Measurements from ENCODE around the gene CCDC27.
A peak's percentile ranks its signal among the peaks of the same experiment; 100 is the strongest.
"Not testable (repeated sequence)": the region's sequence is repeated elsewhere in the genome, so short reads cannot be mapped to it uniquely, and the experiment has no call there.

The CCDC27 gene

DNA sequence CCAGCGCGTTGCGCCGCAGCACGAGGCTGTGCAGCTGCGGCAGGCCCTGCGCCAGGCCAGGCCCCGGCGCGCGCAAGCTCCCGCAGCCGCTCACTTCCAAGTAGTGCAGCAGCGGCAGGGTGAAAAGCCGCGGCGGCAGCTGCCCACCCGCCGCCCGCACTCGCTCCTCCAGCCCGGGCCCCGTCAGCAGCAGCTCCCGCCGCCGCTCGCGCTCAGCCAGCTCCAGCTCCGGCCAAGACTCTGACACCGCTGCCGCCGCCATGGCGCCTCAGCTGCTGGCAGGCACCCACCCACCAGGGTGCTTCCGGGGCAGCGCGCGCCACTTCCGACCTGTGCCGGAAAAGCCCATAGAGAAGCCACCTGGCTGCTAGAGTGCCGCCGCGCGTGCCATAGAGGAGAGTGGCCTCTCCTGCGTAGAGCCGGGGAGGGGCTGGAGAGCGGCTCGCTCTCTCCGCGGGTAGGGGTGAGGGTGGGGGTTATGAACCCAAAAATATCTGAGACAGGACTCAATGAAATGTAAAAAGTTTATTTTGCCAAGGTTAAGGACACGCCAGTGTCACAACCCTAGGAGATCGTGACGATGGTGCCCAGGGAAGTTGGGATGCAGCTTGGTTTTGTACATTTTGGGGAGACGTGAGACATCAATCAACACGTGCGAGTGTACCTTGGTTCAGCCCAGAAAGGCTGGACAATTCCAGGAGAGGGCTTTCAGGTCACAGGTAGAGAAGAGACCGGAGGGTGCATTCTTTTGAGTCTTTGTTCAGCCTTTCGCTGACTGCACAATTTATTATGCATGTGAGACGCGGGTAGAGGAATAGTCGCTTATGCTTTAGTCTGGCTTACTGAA lies 44.2 kb downstream of the CCDC27 start, which contains the start of gene LRRC47:
Gene LRRC47 (minus strand): TSS at position 284 of the 847 bp plus-strand sequence. CDS start 22 bp downstream, at position 262.
- Histone ChIP-seq H3K9me3 (ENCODE audit: control insufficient read depth, insufficient read depth, low read length) (no peaks in the 10 kb centered on the region; the same call in 1 of the 2 replicates), H3K9me2 (replicated peaks; ENCODE audit: control insufficient read depth, low read length) (no peaks in the 10 kb centered on the region), H3K27me3 (ENCODE audit: control insufficient read depth, low read length) (peaks cover 7% of the 10 kb centered on the region; the same call in 1 of the 2 replicates), H3K4me2 (ENCODE audit: low read length) (peak within 1 kb of the TSS; percentile 89), H3K79me2 (ENCODE audit: control insufficient read depth, low read length) (peaks cover 57% of the 10 kb centered on the region), H3K27ac (ENCODE audit: low read depth, low read length) (peak within 1 kb of the TSS; percentile 31), H3K4me3 (ENCODE audit: low read length) (peak within 1 kb of the TSS; percentile 89), H3K4me1 (ENCODE audit: control insufficient read depth, low read length) (peaks cover 30% of the 10 kb centered on the region), H3F3A (ENCODE audit: control insufficient read depth, insufficient read depth) (no peaks in the 10 kb centered on the region), H4K20me1 (ENCODE audit: control insufficient read depth, insufficient read depth, low read depth, low read length) (peaks cover 6% of the 10 kb centered on the region; the same call in 1 of the 2 replicates), H3K36me3 (ENCODE audit: control insufficient read depth, low read length) (peaks cover 18% of the 10 kb centered on the region)
- no peak for TF ChIP-seq CTCF (IDR thresholded peaks at IDR 0.05; ENCODE audit: low read depth, low read length, poor library complexity, severe bottlenecking)
- no peak for TF ChIP-seq EZH2phosphoT487 (IDR thresholded peaks at IDR 0.05; ENCODE audit: borderline replicate concordance, low read length)

DNA sequence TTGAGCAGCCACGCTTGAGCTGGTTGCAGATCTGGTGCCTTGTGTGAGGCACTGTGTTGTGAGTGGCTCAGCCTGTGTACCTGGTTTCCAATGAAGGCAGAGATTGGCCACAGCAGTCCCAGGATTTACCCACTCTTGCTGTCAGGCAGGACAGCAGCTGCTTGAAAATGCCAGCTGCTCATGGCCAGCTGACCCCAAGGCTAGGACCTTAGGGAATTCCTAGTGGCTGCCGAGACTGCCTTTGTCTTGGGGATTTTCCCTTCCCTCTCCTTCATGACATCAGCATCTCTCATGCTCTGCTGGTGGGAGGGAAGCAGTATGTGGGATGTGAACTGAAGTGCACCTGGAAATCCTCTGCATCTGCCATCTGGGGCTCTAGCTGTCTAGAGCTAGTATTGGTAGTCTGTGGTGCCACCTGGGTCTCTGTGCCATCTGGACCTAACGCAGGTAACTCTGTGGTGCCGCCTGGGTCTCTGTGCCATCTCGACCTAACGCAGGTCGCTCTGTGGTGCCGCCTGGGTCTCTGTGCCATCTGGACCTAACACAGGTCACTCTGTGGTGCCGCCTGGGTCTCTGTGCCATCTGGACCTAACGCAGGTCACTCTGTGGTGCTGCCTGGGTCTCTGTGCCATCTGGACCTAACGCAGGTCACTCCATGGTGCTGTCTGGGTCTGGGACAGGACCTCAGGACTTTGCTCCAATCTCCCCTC lies 47.9 kb downstream of the CCDC27 start:
- peaks cover 25% of the 10 kb centered on the region for H3K27me3 ChIP-seq (ENCODE audit: control insufficient read depth, low read length)
- H3K4me2 ChIP-seq (ENCODE audit: low read length): no peak overlapping the region
- no peak overlapping the region for H3K27ac ChIP-seq (ENCODE audit: low read depth, low read length)

DNA sequence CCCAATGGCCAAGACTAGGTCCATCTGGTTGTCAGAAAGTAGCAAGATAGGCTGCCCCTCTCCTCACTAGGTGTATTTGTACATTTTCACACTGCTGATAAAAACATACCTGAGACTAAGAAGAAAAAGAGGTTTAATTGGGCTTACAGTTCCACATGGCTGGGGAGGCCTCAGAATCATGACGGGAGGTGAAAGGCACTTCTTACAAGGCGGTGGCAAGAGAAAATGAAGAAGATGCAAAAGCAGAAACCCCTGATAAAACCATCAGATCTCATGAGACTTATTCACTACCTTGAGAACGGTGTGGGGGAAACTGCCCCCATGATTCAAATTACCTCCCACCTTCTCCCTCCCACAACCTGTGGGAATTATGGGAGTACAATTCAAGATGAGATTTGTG lies 48.5 kb downstream of the CCDC27 start:
- not testable (repeated sequence) for H3K36me3 ChIP-seq (ENCODE audit: control insufficient read depth, low read length); H3K4me2 ChIP-seq (ENCODE audit: low read length); H3F3A ChIP-seq (ENCODE audit: control insufficient read depth, insufficient read depth); H3K9me2 ChIP-seq (replicated peaks; ENCODE audit: control insufficient read depth, low read length); H3K9me3 ChIP-seq (ENCODE audit: control insufficient read depth, insufficient read depth, low read length); H3K4me1 ChIP-seq (ENCODE audit: control insufficient read depth, low read length); H3K4me3 ChIP-seq (ENCODE audit: low read length); H4K20me1 ChIP-seq (ENCODE audit: control insufficient read depth, insufficient read depth, low read depth, low read length); H3K27ac ChIP-seq (ENCODE audit: low read depth, low read length)
- Histone ChIP-seq H3K79me2 (ENCODE audit: control insufficient read depth, low read length) (peaks cover 15% of the 10 kb centered on the region), H3K27me3 (ENCODE audit: control insufficient read depth, low read length) (peaks cover 25% of the 10 kb centered on the region)

More for the DNA sequence above, 47.9 kb downstream of the CCDC27 start:
- Histone ChIP-seq H4K20me1 (ENCODE audit: control insufficient read depth, insufficient read depth, low read depth, low read length) (peaks cover 3% of the 10 kb centered on the region; the same call in 1 of the 2 replicates), H3K79me2 (ENCODE audit: control insufficient read depth, low read length) (peaks cover 21% of the 10 kb centered on the region), H3K36me3 (ENCODE audit: control insufficient read depth, low read length) (peaks cover 3% of the 10 kb centered on the region; the same call in 1 of the 2 replicates), H3K9me2 (replicated peaks; ENCODE audit: control insufficient read depth, low read length) (no peaks in the 10 kb centered on the region), H3K4me1 (ENCODE audit: control insufficient read depth, low read length) (peaks cover 13% of the 10 kb centered on the region), H3K4me3 (ENCODE audit: low read length) (no peak overlapping the region), H3K9me3 (ENCODE audit: control insufficient read depth, insufficient read depth, low read length) (no peaks in the 10 kb centered on the region; the same call in 1 of the 2 replicates), H3F3A (ENCODE audit: control insufficient read depth, insufficient read depth) (no peaks in the 10 kb centered on the region)
- TF ChIP-seq CTCF (IDR thresholded peaks at IDR 0.05; ENCODE audit: low read depth, low read length, poor library complexity, severe bottlenecking): no peak
- TF ChIP-seq EZH2phosphoT487 (IDR thresholded peaks at IDR 0.05; ENCODE audit: borderline replicate concordance, low read length): no peak

Measured in DOHH2 (cell line).